Epidermal melanocyte (primary cell): Measurements from ENCODE around the gene RNASE3.
"Not testable (repeated sequence)": the region's sequence is repeated elsewhere in the genome, so short reads cannot be mapped to it uniquely, and the experiment has no call there.

Experiments used
- DNase-seq: peaks from one replicate; pipeline ENCODE4 v3.0.0; 2011; ENCODE audit warnings: low spot score; ENCODE audit not compliant: insufficient read length

Gene RNASE3

GRCh38 chr14:20910822-20911221, 19.6 kb downstream of the RNASE3 start:
- DNase-seq = not testable (repeated sequence)

- DNase-seq = not testable (repeated sequence)
Measured at GRCh38 chr14:20919038-20919756, 28.0 kb downstream of the RNASE3 start.

- not testable (repeated sequence) for DNase-seq
Measured at GRCh38 chr14:20923766-20924297, 32.6 kb downstream of the RNASE3 start.

GRCh38 chr14:20934148-20934762, 43.1 kb downstream of the RNASE3 start:
- no peak for DNase-seq

GRCh38 chr14:20935303-20935984, 44.3 kb downstream of the RNASE3 start:
- DNase-seq = no peak
